GM18519 (cell line): ENCODE results near the gene CLEC20A.

Source experiments
- ATAC-seq: cut with Tn5 transposase; IDR thresholded peaks from one replicate; pipeline ENCODE4 v1.9.1; 2021; ENCODE audit warnings: mild to moderate bottlenecking, moderate library complexity; ENCODE audit not compliant: unreplicated experiment, low FRiP score

Gene CLEC20A

GRCh38 chr1:178434360-178434759, 62.4 kb downstream of the CLEC20A start:
- peak; percentile 50 for ATAC-seq
